ELR (cell line): ENCODE data around the gene KIR2DL4.
"Not testable (repeated sequence)": the region's sequence is repeated elsewhere in the genome, so short reads cannot be mapped to it uniquely, and the experiment has no call there.

Source experiments
- DNase-seq: peaks from one replicate; pipeline ENCODE4 v3.0.0-alpha.2; 2015; ENCODE audit warnings: low read depth

The KIR2DL4 gene

GRCh38 chr19:54804571-54804970 lies 1.2 kb downstream of the KIR2DL4 start:
- no peak for DNase-seq

- DNase-seq = no peak
Measured at GRCh38 chr19:54805665-54806515, 2.5 kb downstream of the KIR2DL4 start.

- no peak for DNase-seq
Measured at GRCh38 chr19:54806516-54806838, 3.1 kb downstream of the KIR2DL4 start.

- not testable (repeated sequence) for DNase-seq
Measured at GRCh38 chr19:54814571-54814970, 11.2 kb downstream of the KIR2DL4 start.

GRCh38 chr19:54816251-54816650 lies 12.8 kb downstream of the KIR2DL4 start, which contains the start of gene KIR3DL1:
TSS of gene KIR3DL1 (plus strand) at chr19:54816468.
- DNase-seq = not testable (repeated sequence)

GRCh38 chr19:54817670-54818536 lies 14.5 kb downstream of the KIR2DL4 start:
- DNase-seq = no peak

GRCh38 chr19:54824416-54824815 lies 21.0 kb downstream of the KIR2DL4 start:
- not testable (repeated sequence) for DNase-seq

GRCh38 chr19:54825326-54825725 lies 21.9 kb downstream of the KIR2DL4 start:
- not testable (repeated sequence) for DNase-seq

- DNase-seq = not testable (repeated sequence)
Measured at GRCh38 chr19:54828064-54828463, 24.7 kb downstream of the KIR2DL4 start.

GRCh38 chr19:54832496-54832895 lies 29.1 kb downstream of the KIR2DL4 start, which contains the start of gene KIR2DS4:
TSS of gene KIR2DS4 (plus strand) at chr19:54832676.
- DNase-seq = not testable (repeated sequence)

GRCh38 chr19:54835126-54835525 lies 31.7 kb downstream of the KIR2DL4 start:
- DNase-seq = not testable (repeated sequence)

- not testable (repeated sequence) for DNase-seq
Measured at GRCh38 chr19:54837522-54837921, 34.1 kb downstream of the KIR2DL4 start.

GRCh38 chr19:54843171-54843570 lies 39.8 kb downstream of the KIR2DL4 start:
- not testable (repeated sequence) for DNase-seq

GRCh38 chr19:54850061-54850640 lies 46.7 kb downstream of the KIR2DL4 start, which contains the start of gene KIR3DL2:
TSS of gene KIR3DL2 (plus strand) at chr19:54850443. CDS start at chr19:54850476, 33 bp downstream.
- DNase-seq = not testable (repeated sequence)

GRCh38 chr19:54850930-54851329 lies 47.5 kb downstream of the KIR2DL4 start:
- no peak for DNase-seq

GRCh38 chr19:54851353-54851752 lies 47.9 kb downstream of the KIR2DL4 start:
- no peak for DNase-seq

GRCh38 chr19:54855241-54855640 lies 51.8 kb downstream of the KIR2DL4 start:
- not testable (repeated sequence) for DNase-seq

GRCh38 chr19:54858476-54858875 lies 55.1 kb downstream of the KIR2DL4 start:
- DNase-seq = not testable (repeated sequence)

GRCh38 chr19:54859421-54859820 lies 56.0 kb downstream of the KIR2DL4 start:
- DNase-seq = not testable (repeated sequence)

- DNase-seq = not testable (repeated sequence)
Measured at GRCh38 chr19:54863459-54863858, 60.0 kb downstream of the KIR2DL4 start.
